ENCODE data around the gene SOX30.

The SOX30 gene

GRCh38 chr5:157576678-157577077 is 75.6 kb downstream of the SOX30 start:
- no peaks in the 10 kb centered on the region for H3K36me3 Mint-ChIP-seq
- peaks cover 25% of the 10 kb centered on the region for H3K4me1 Mint-ChIP-seq
- H3K27me3 Mint-ChIP-seq, result peaks cover 6% of the 10 kb centered on the region
- no peaks in the 10 kb centered on the region for H3K9me3 Mint-ChIP-seq
- H3K4me3 Mint-ChIP-seq, result no peak overlapping the region
- H3K27ac Mint-ChIP-seq, result no peak overlapping the region
